ENCODE results near the gene PARK7. TPM values are rescaled to one million over a fixed set of nuclear protein-coding genes. Genes with fewer than 3 reads are reported as not detected.
A peak's percentile ranks its signal among the peaks of the same experiment; 100 is the strongest.

The PARK7 gene
- total and polyA plus RNA-seq, 2 experiments from 2014 or later, result 178 to 679 TPM

DNA sequence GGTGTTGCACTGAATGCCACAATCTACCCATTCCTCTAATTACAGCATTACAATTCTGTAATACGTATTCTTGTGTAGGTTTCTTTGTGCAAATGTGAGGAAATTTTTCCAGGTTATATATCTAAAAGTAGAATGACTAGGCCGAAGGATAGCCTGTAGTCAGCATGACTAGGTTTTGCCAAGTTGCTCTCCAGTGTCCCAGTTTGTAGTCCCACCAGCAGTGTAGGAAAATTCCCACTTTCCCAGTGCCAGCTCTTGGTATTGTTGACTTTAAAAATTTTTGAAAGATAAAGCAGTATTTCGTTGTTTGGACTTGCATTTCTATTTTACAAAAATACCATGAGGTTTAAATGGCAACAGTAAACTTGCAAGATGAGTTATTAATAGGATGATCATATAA, 3.0 kb downstream of the PARK7 start:
- TF ChIP-seq CREB1 (CRISPR knock-in tag; IDR thresholded peaks at IDR 0.05; ENCODE audit: low read depth), result no peak
- H3K27ac Mint-ChIP-seq, result no peak overlapping the region
- no peaks in the 10 kb centered on the region; the same call in 1 of the 2 replicates for H3F3A ChIP-seq (replicated peaks; ENCODE audit: low read depth)
- no peaks in the 10 kb centered on the region for H3K27me3 ChIP-seq (ENCODE audit: insufficient read depth)
- H3K4me3 Mint-ChIP-seq, result no peak overlapping the region; the same call in 2 of the 3 replicates
- peaks cover 6% of the 10 kb centered on the region; the same call in 1 of the 3 replicates for H3K4me1 Mint-ChIP-seq
- no peak overlapping the region for H2AFZ ChIP-seq
- no peaks in the 10 kb centered on the region for H3K9me2 ChIP-seq (ENCODE audit: insufficient read depth)
- peaks cover 50% of the 10 kb centered on the region for H3K36me3 ChIP-seq (ENCODE audit: insufficient read depth)
- peaks cover 64% of the 10 kb centered on the region for H3K36me3 Mint-ChIP-seq (ENCODE audit: low read depth)
- no peaks in the 10 kb centered on the region; the same call in 2 of the 3 replicates for H3K9me3 Mint-ChIP-seq
- H3K79me2 ChIP-seq (replicated peaks; ENCODE audit: insufficient read depth), result peaks cover 73% of the 10 kb centered on the region
- peaks cover 30% of the 10 kb centered on the region for H4K20me1 ChIP-seq (replicated peaks; ENCODE audit: insufficient read depth)
- DNase-seq (ENCODE audit: low spot score) (no peak), ATAC-seq (no peak)
- peaks cover 10% of the 10 kb centered on the region for H3K27me3 Mint-ChIP-seq (ENCODE audit: insufficient read depth, low read depth, poor library complexity)
- peaks cover 8% of the 10 kb centered on the region for H3K4me1 ChIP-seq (ENCODE audit: insufficient read depth)
- no peak overlapping the region for H3K4me2 ChIP-seq
- no peak overlapping the region for H3K27ac ChIP-seq (ENCODE audit: low read depth)
- no peak overlapping the region for H3K4me3 ChIP-seq

DNA sequence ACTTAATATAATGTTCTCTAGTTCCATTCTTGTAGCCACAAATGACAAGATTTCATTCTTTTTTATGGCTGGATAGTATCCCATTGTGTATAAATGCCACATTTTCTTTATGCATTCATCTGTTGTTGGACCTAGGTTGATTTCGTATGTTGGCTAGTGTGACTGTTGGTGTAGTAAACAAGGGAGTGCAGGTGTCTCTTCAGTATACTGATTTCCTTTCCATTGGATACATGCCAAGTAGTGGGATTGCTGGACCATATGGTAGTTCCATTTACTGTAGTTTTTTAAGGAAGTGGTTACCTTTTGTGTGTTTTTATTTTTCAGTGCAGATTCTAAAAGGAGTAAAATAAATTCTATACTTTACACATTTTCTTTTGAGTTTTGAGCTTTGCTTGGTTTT, 5.7 kb downstream of the PARK7 start:
- Mint-ChIP-seq H3K4me3 (no peak overlapping the region), H3K27ac (no peak overlapping the region), H3K4me1 (peaks cover 2% of the 10 kb centered on the region; the same call in 1 of the 3 replicates), H3K27me3 (ENCODE audit: insufficient read depth, low read depth, poor library complexity) (peaks cover 6% of the 10 kb centered on the region), H3K36me3 (ENCODE audit: low read depth) (peaks cover 84% of the 10 kb centered on the region), H3K9me3 (no peaks in the 10 kb centered on the region; the same call in 2 of the 3 replicates)
- Histone ChIP-seq H3K79me2 (replicated peaks; ENCODE audit: insufficient read depth) (peaks cover 72% of the 10 kb centered on the region), H3K4me2 (no peak overlapping the region), H3F3A (replicated peaks; ENCODE audit: low read depth) (no peaks in the 10 kb centered on the region), H3K4me1 (ENCODE audit: insufficient read depth) (no peaks in the 10 kb centered on the region; the same call in 1 of the 2 replicates), H2AFZ (no peak overlapping the region), H3K36me3 (ENCODE audit: insufficient read depth) (peaks cover 74% of the 10 kb centered on the region), H3K27ac (ENCODE audit: low read depth) (0 out of 2 replicates have a peak overlapping the region, but pooled peaks have one; percentile 5), H3K27me3 (ENCODE audit: insufficient read depth) (no peaks in the 10 kb centered on the region), H3K4me3 (no peak overlapping the region), H3K9me2 (ENCODE audit: insufficient read depth) (no peaks in the 10 kb centered on the region), H4K20me1 (replicated peaks; ENCODE audit: insufficient read depth) (peaks cover 29% of the 10 kb centered on the region)
- no peak for ATAC-seq
- DNase-seq (ENCODE audit: low spot score), result no peak
- TF ChIP-seq CTCF (conservative IDR thresholded peaks at IDR 0.05; ENCODE audit: low read depth in 2 of 2) (no peak), ZNF114 (CRISPR knock-in tag; IDR thresholded peaks at IDR 0.05) (no peak), ZNF331 (CRISPR knock-in tag; IDR thresholded peaks at IDR 0.05; ENCODE audit: low read depth) (no peak), JUNB (IDR thresholded peaks at IDR 0.05; ENCODE audit: unreplicated experiment) (no peak), EZH2 (IDR thresholded peaks at IDR 0.05; ENCODE audit: low read depth, unreplicated experiment) (no peak), EZH2phosphoT487 (IDR thresholded peaks at IDR 0.05; ENCODE audit: unreplicated experiment) (no peak), STAT1 (IDR thresholded peaks at IDR 0.05; ENCODE audit: unreplicated experiment) (no peak), REST (IDR thresholded peaks at IDR 0.05; ENCODE audit: unreplicated experiment) (no peak), POLR2AphosphoS5 (IDR thresholded peaks at IDR 0.05; ENCODE audit: low read depth) (no peak), NANOG (IDR thresholded peaks at IDR 0.05; ENCODE audit: borderline replicate concordance) (no peak)
- TF ChIP-seq, protein P1, sequence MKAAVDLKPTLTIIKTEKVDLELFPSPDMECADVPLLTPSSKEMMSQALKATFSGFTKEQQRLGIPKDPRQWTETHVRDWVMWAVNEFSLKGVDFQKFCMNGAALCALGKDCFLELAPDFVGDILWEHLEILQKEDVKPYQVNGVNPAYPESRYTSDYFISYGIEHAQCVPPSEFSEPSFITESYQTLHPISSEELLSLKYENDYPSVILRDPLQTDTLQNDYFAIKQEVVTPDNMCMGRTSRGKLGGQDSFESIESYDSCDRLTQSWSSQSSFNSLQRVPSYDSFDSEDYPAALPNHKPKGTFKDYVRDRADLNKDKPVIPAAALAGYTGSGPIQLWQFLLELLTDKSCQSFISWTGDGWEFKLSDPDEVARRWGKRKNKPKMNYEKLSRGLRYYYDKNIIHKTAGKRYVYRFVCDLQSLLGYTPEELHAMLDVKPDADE (IDR thresholded peaks at IDR 0.05), result no peak

Measured in GM23338 (cell line).